GM23248 (cell line): ENCODE results near the gene OR13C8.
"Not testable (repeated sequence)": the region's sequence is repeated elsewhere in the genome, so short reads cannot be mapped to it uniquely, and the experiment has no call there.

Experiments used
- EZH2 ChIP-seq: fragments of 200-600 bp; sonication (generic); IDR thresholded peaks from 2 replicates; pipeline ENCODE4 v1.6.1; 2018; ENCODE audit warnings: antibody characterized with exemption, mild to moderate bottlenecking; ENCODE audit not compliant: insufficient read depth, poor library complexity, severe bottlenecking
- EZH2phosphoT487 ChIP-seq: fragments of 200-600 bp; sonication (generic); IDR thresholded peaks from 2 replicates; pipeline ENCODE4 v1.6.1; 2018; ENCODE audit warnings: antibody characterized with exemption, moderate library complexity, mild to moderate bottlenecking, low read depth; ENCODE audit not compliant: insufficient read depth

DNA sequence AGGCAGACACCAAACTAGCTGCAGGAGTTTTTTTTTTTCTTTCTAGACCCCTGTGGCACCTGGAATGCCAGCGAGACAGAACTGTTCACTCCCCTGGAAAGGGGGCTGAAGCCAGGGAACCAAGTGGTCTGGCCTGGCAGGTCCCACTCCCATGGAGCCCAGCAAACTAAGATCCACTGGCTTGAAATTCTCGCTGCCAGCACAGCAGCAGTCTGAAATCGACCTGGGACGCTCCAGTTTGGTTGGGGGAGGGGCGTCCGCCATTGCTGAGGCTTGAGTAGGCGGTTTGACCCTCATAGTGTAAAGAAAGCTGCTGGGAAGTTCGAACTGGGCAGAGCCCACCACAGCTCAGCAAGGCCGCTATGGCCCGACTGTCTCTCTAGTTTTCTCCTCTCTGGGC lies 48.7 kb upstream of the OR13C8 start:
- TF ChIP-seq EZH2phosphoT487, EZH2: not testable (repeated sequence)
